ENCODE results near the gene ATXN8OS. TPM values are rescaled to one million over a fixed set of nuclear protein-coding genes. Genes with fewer than 3 reads are reported as not detected.
"Not testable (repeated sequence)": the region's sequence is repeated elsewhere in the genome, so short reads cannot be mapped to it uniquely, and the experiment has no call there.

Gene ATXN8OS
- total RNA-seq, 2 donors from 2014 or later = not detected

DNA sequence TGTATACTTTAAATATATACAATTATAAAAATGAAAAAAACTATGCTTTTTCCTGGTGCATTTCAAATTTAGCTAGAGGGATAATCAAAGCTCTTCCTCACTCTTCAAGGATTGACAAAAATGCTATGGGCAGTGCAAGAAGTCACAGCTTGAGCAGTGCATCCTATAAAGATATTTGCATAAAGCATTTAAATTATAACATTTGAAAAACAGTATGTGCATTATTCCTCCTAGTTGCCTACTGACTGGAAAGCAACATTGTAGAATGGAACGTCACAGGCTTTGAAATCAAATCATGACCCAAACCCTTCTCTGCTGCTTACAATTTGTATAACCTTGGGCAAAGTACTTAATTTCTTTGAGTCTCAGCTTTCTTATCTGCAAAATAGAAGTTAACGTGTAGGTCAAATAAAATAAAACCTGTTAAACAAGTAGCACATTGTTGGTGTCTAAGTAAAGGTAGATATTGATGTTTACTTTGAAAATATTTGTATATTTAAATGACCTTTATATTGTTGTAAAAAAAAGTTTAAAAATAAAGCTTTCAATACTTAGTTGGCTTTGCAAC is 9.8 kb downstream of the ATXN8OS start:
- Histone ChIP-seq H3K9me3 (no peaks in the 10 kb centered on the region), H3K36me3 (no peaks in the 10 kb centered on the region), H3K27ac (no peak overlapping the region), H3K4me3 (no peak overlapping the region), H3K27me3 (replicated peaks; ENCODE audit: insufficient read depth) (no peaks in the 10 kb centered on the region), H3K4me1 (replicated peaks) (no peaks in the 10 kb centered on the region)
- TF ChIP-seq, protein P1, sequence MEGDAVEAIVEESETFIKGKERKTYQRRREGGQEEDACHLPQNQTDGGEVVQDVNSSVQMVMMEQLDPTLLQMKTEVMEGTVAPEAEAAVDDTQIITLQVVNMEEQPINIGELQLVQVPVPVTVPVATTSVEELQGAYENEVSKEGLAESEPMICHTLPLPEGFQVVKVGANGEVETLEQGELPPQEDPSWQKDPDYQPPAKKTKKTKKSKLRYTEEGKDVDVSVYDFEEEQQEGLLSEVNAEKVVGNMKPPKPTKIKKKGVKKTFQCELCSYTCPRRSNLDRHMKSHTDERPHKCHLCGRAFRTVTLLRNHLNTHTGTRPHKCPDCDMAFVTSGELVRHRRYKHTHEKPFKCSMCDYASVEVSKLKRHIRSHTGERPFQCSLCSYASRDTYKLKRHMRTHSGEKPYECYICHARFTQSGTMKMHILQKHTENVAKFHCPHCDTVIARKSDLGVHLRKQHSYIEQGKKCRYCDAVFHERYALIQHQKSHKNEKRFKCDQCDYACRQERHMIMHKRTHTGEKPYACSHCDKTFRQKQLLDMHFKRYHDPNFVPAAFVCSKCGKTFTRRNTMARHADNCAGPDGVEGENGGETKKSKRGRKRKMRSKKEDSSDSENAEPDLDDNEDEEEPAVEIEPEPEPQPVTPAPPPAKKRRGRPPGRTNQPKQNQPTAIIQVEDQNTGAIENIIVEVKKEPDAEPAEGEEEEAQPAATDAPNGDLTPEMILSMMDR (IDR thresholded peaks at IDR 0.05) = no peak
- TF ChIP-seq POLR2AphosphoS5 (IDR thresholded peaks at IDR 0.05) = no peak
- no peak for TF ChIP-seq POLR2A (IDR thresholded peaks at IDR 0.05)
- intact Hi-C loops (cut with DNase I) = no loop called here
- 38% methylated on average over 2 of the region's 2 CpGs for WGBS
- no peak for DNase-seq (ENCODE audit: low spot score)

DNA sequence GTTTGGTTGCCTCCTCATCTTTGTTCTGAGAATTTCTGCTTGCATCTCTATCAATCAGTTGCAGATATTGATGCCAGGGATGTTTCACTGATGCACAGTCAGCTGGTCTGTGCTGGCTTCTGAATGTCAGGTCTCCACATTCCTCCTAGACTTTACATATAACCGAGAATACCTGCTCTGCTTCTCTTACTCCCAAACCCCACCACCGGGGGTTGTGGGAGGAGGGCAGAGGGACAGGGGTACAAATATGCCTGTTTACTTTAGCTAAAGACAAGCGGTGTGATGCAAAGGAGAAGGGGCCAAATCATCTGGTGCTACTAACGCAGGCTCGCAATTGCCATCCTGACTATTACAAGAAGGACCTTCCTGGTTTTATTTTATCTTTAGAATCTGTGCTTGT is 18.1 kb downstream of the ATXN8OS start:
- intact Hi-C loops (cut with DNase I) = no loop called here
- no peaks in the 10 kb centered on the region for H3K27me3 ChIP-seq (replicated peaks; ENCODE audit: insufficient read depth)
- 47% methylated on average over 5 of the region's 5 CpGs for WGBS
- no peak overlapping the region for H3K27ac ChIP-seq
- no peaks in the 10 kb centered on the region for H3K9me3 ChIP-seq
- no peaks in the 10 kb centered on the region for H3K36me3 ChIP-seq
- TF ChIP-seq POLR2A (IDR thresholded peaks at IDR 0.05) = no peak
- TF ChIP-seq POLR2AphosphoS5 (IDR thresholded peaks at IDR 0.05) = no peak
- TF ChIP-seq, protein P1 (IDR thresholded peaks at IDR 0.05) = no peak
- H3K4me1 ChIP-seq (replicated peaks) = no peaks in the 10 kb centered on the region
- no peak for DNase-seq (ENCODE audit: low spot score)
- H3K4me3 ChIP-seq = no peak overlapping the region

DNA sequence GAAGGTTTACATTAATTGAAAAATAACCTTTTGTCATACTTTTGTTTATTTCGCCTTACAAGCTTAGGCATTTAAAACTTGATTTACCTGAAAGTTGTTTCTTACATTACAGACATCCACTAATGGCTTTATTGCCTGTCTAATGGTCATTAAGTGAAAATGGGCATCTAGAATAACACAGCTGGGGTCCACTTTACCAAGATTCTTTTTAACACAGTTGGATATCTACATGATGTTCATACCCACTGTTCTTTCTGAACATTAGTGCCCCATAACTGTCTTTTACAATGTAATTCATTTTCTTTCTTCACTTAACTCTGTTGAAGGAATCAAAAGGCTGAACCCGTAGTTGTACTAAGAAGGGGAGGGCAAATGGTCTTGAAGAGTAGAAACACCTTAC is 20.5 kb downstream of the ATXN8OS start:
- Histone ChIP-seq H3K9me3 (no peaks in the 10 kb centered on the region), H3K36me3 (no peaks in the 10 kb centered on the region), H3K4me3 (no peak overlapping the region), H3K27ac (no peak overlapping the region), H3K4me1 (replicated peaks) (no peaks in the 10 kb centered on the region), H3K27me3 (replicated peaks; ENCODE audit: insufficient read depth) (no peaks in the 10 kb centered on the region)
- TF ChIP-seq POLR2A (IDR thresholded peaks at IDR 0.05) = no peak
- no peak for TF ChIP-seq POLR2AphosphoS5 (IDR thresholded peaks at IDR 0.05)
- TF ChIP-seq, protein P1 (IDR thresholded peaks at IDR 0.05) = no peak
- intact Hi-C loops (cut with DNase I) = no loop called here
- no peak for DNase-seq (ENCODE audit: low spot score)
- WGBS = 55% methylated on average over 2 of the region's 2 CpGs

DNA sequence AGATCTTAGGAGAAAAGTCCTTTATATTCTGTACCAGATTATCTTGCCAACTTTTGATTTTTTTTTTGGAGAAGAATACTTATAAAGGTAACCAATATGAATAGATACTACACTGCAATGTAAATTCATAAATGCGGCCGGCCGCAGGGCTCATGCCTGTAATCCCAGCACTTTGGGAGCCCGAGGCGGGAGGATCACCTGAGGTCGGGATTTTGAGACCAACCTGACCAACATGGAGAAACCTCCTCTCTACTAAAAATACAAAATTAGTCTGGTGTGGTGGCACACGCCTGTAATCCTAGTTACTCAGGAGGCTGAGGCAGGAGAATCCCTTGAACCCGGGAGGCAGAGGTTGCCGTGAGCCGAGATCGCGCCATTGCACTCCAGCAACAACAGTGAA is 35.0 kb downstream of the ATXN8OS start:
- H3K4me3 ChIP-seq; H3K36me3 ChIP-seq; H3K9me3 ChIP-seq; DNase-seq (ENCODE audit: low spot score); H3K4me1 ChIP-seq (replicated peaks); intact Hi-C loops (cut with DNase I); H3K27ac ChIP-seq; H3K27me3 ChIP-seq (replicated peaks; ENCODE audit: insufficient read depth): not testable (repeated sequence)
- 96% methylated on average over 12 of the region's 12 CpGs for WGBS

DNA sequence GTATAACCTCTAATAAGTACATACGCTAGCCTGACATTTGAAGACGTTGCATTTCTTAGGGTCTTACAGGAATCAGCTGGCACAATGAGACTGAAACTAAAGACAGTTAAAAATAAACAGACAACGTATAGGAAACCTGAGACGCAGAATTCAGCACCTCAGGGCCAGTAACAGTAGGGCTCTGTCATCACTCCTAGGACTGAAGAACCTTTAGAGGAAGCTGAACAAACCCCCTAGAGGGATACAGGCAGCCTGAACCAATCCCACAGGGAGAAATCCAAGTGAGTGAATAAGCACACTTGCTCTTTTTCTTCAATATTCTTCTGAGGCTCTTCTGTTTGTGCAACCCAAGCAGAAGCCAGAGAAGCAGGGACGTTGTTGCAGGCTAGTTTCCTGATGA is 54.5 kb downstream of the ATXN8OS start:
- no peak overlapping the region for H3K27ac ChIP-seq
- intact Hi-C loops (cut with DNase I) = no loop called here
- TF ChIP-seq, protein P1 (IDR thresholded peaks at IDR 0.05) = no peak
- no peak for TF ChIP-seq POLR2AphosphoS5 (IDR thresholded peaks at IDR 0.05)
- TF ChIP-seq POLR2A (IDR thresholded peaks at IDR 0.05) = no peak
- H3K36me3 ChIP-seq = no peaks in the 10 kb centered on the region
- H3K4me3 ChIP-seq = no peak overlapping the region
- H3K9me3 ChIP-seq = no peaks in the 10 kb centered on the region
- no peak for DNase-seq (ENCODE audit: low spot score)
- WGBS = 24% methylated on average over 5 of the region's 5 CpGs
- H3K27me3 ChIP-seq (replicated peaks; ENCODE audit: insufficient read depth) = no peaks in the 10 kb centered on the region
- no peaks in the 10 kb centered on the region for H3K4me1 ChIP-seq (replicated peaks)
